WTC11 (cell line): ENCODE data around the gene ATP5F1D. TPM values are rescaled to one million over a fixed set of nuclear protein-coding genes. Genes with fewer than 3 reads are reported as not detected.
"Not testable (repeated sequence)": the region's sequence is repeated elsewhere in the genome, so short reads cannot be mapped to it uniquely, and the experiment has no call there.

Source experiments
- ATAC-seq: fragments of 200-7000 bp; cut with Tn5 transposase; 2 replicates; pipeline ENCODE4 v1.10.0; 2021; ENCODE audit warnings: mild to moderate bottlenecking, moderate library complexity
- CTCF ChIA-PET: fragments of 300-600 bp; sonication (Branson Sonifier 250); formaldehyde crosslinking; loops from one replicate; lab custom pipeline; 2021; ENCODE audit warnings: antibody characterized with exemption; lab: Charles Lee
- POLR2A ChIA-PET: fragments of 350-600 bp; sonication (Branson Sonifier 250); formaldehyde crosslinking; loops from one replicate; lab custom pipeline; 2021; ENCODE audit warnings: antibody characterized with exemption; lab: Charles Lee
- DNase-seq: peaks from one replicate; pipeline ENCODE4 v3.0.0; 2021; ENCODE audit warnings: low spot score
- H3K27ac Mint-ChIP-seq: 2 replicates; pipeline ENCODE4 v1.8.0; 2021; ENCODE audit warnings: mixed read lengths
- H3K27me3 Mint-ChIP-seq: 2 replicates; pipeline ENCODE4 v1.8.0; 2021; ENCODE audit warnings: low read depth, mild to moderate bottlenecking, moderate library complexity, mixed read lengths
- H3K36me3 Mint-ChIP-seq: 2 replicates; pipeline ENCODE4 v1.8.0; 2021; ENCODE audit warnings: mixed read lengths
- H3K4me1 Mint-ChIP-seq: 2 replicates; pipeline ENCODE4 v1.8.0; 2022; ENCODE audit warnings: mixed read lengths
- H3K4me3 Mint-ChIP-seq: 2 replicates; pipeline ENCODE4 v1.8.0; 2021; ENCODE audit warnings: mild to moderate bottlenecking, moderate library complexity, mixed read lengths
- H3K9me3 Mint-ChIP-seq: 2 replicates; pipeline ENCODE4 v1.8.0; 2021; ENCODE audit warnings: mixed read lengths
- ETV6 ChIP-seq: sonication (generic); formaldehyde crosslinking; IDR thresholded peaks from 2 replicates; pipeline ENCODE4 v1.8.1; 2022; ENCODE audit warnings: mild to moderate bottlenecking, missing genetic modification reagents
- OVOL2 ChIP-seq: fragments of 250-450 bp; sonication (Bioruptor Pico); IDR thresholded peaks from 2 replicates; pipeline ENCODE4 v1.9.0; 2021; ENCODE audit warnings: mild to moderate bottlenecking, borderline replicate concordance
- RORB ChIP-seq: fragments of 250-450 bp; sonication (Bioruptor Pico); IDR thresholded peaks from 2 replicates; pipeline ENCODE4 v1.9.0; 2021; ENCODE audit warnings: mild to moderate bottlenecking
- SP1 ChIP-seq: sonication (generic); formaldehyde crosslinking; conservative IDR thresholded peaks from 2 replicates; pipeline ENCODE4 v1.8.1; 2022; ENCODE audit warnings: missing genetic modification reagents
- ZNF121 ChIP-seq: sonication (generic); formaldehyde crosslinking; IDR thresholded peaks from 2 replicates; pipeline ENCODE4 v1.8.0; 2023; ENCODE audit warnings: missing genetic modification reagents
- ZNF317 ChIP-seq: sonication (generic); formaldehyde crosslinking; IDR thresholded peaks from 2 replicates; pipeline ENCODE4 v1.8.1; 2023; ENCODE audit warnings: low read depth, mild to moderate bottlenecking, moderate library complexity, missing genetic modification reagents, borderline replicate concordance
- ZNF671 ChIP-seq: fragments of 250-450 bp; sonication (Bioruptor Pico); IDR thresholded peaks from 2 replicates; pipeline ENCODE4 v1.8.0; 2021; ENCODE audit warnings: mild to moderate bottlenecking
- total RNA-seq: library from RNA; stranded (reverse); gene quantifications from 3 replicates; pipeline ENCODE4 v1.2.3, GENCODE V29; 2021
- TF ChIP-seq, protein P1 (sequence below): sonication (generic); formaldehyde crosslinking; IDR thresholded peaks from 2 replicates; pipeline ENCODE4 v1.8.1; 2023; ENCODE audit warnings: mild to moderate bottlenecking, moderate library complexity, missing genetic modification reagents
- TF ChIP-seq, protein P2 (sequence below): fragments of 250-450 bp; sonication (Bioruptor Pico); IDR thresholded peaks from 2 replicates; pipeline ENCODE4 v2.1.2; 2022; ENCODE audit warnings: mild to moderate bottlenecking, moderate library complexity
- TF ChIP-seq, protein P3 (sequence below): sonication (generic); formaldehyde crosslinking; IDR thresholded peaks from 2 replicates; pipeline ENCODE4 v1.8.0; 2022; ENCODE audit warnings: mild to moderate bottlenecking, missing genetic modification reagents
- TF ChIP-seq, protein P4 (sequence below): sonication (generic); formaldehyde crosslinking; IDR thresholded peaks from 2 replicates; pipeline ENCODE4 v1.8.1; 2022; ENCODE audit warnings: missing genetic modification reagents, borderline replicate concordance
- TF ChIP-seq, protein P5 (sequence below): fragments of 250-450 bp; sonication (Bioruptor Pico); conservative IDR thresholded peaks from 2 replicates; pipeline ENCODE4 v1.9.0; 2021; ENCODE audit warnings: mild to moderate bottlenecking
- TF ChIP-seq, protein P6 (sequence below): fragments of 250-450 bp; sonication (Bioruptor Pico); IDR thresholded peaks from 2 replicates; pipeline ENCODE4 v1.9.0; 2021; ENCODE audit warnings: moderate library complexity, mild to moderate bottlenecking, inconsistent platforms, borderline replicate concordance
- TF ChIP-seq, protein P7 (sequence below): sonication (generic); formaldehyde crosslinking; IDR thresholded peaks from 2 replicates; pipeline ENCODE4 v1.8.1; 2022; ENCODE audit warnings: low read depth, mild to moderate bottlenecking, moderate library complexity, missing genetic modification reagents, borderline replicate concordance

ATP5F1D gene
- total RNA-seq, 1 experiment from 2014 or later, result 277 TPM

DNA sequence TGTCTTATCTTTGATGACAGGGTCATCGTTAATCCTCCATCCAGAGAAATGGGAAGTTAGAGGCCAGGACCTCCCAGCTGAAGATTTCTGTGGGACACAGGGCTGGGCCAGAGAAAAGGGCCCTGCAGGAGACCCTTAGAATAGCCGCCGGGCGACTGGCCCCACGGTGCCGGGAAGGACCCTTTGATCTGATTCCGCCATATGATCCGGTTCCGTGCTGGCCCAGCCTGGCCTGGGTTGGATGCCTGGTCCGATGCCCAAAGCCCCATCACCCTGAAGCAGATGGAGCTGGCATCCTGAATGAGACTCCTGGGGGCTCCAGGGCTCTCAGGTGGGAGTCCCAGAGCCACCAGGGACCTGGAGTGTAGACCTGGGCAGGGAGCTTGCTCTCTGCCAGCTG lies 42.0 kb upstream of the ATP5F1D start:
- no peak overlapping the region for H3K4me3 Mint-ChIP-seq
- POLR2A ChIA-PET, result no interaction called here
- ATAC-seq (no peak), DNase-seq (no peak)
- peaks cover 2% of the 10 kb centered on the region; the same call in 1 of the 2 replicates for H3K4me1 Mint-ChIP-seq
- H3K27ac Mint-ChIP-seq, result no peak overlapping the region
- H3K9me3 Mint-ChIP-seq, result no peaks in the 10 kb centered on the region
- H3K36me3 Mint-ChIP-seq, result no peaks in the 10 kb centered on the region
- CTCF ChIA-PET, result interaction anchor here (0.7 to 1.8 kb wide), 4 partner anchors 19 to 731 kb away, joined by 3 to 8 read pairs (median 4); no protein-coding TSS in a partner anchor
- H3K27me3 Mint-ChIP-seq, result 0 out of 2 replicates have a peak, but pooled peaks cover 3% of the 10 kb centered on the region
- TF ChIP-seq ETV6 (no peak), SP1 (no peak), ZNF317 (CRISPR knock-in tag) (no peak), OVOL2 (CRISPR knock-in tag) (no peak), RORB (CRISPR knock-in tag) (no peak), ZNF121 (CRISPR knock-in tag) (no peak), ZNF671 (CRISPR knock-in tag) (no peak)
- TF ChIP-seq, protein P1, sequence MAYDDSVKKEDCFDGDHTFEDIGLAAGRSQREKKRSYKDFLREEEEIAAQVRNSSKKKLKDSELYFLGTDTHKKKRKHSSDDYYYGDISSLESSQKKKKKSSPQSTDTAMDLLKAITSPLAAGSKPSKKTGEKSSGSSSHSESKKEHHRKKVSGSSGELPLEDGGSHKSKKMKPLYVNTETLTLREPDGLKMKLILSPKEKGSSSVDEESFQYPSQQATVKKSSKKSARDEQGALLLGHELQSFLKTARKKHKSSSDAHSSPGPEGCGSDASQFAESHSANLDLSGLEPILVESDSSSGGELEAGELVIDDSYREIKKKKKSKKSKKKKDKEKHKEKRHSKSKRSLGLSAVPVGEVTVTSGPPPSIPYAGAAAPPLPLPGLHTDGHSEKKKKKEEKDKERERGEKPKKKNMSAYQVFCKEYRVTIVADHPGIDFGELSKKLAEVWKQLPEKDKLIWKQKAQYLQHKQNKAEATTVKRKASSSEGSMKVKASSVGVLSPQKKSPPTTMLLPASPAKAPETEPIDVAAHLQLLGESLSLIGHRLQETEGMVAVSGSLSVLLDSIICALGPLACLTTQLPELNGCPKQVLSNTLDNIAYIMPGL, result no peak
- TF ChIP-seq, protein P2, sequence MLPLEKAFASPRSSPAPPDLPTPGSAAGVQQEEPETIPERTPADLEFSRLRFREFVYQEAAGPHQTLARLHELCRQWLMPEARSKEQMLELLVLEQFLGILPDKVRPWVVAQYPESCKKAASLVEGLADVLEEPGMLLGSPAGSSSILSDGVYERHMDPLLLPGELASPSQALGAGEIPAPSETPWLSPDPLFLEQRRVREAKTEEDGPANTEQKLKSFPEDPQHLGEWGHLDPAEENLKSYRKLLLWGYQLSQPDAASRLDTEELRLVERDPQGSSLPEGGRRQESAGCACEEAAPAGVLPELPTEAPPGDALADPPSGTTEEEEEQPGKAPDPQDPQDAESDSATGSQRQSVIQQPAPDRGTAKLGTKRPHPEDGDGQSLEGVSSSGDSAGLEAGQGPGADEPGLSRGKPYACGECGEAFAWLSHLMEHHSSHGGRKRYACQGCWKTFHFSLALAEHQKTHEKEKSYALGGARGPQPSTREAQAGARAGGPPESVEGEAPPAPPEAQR (CRISPR knock-in tag), result no peak
- TF ChIP-seq, protein P3, sequence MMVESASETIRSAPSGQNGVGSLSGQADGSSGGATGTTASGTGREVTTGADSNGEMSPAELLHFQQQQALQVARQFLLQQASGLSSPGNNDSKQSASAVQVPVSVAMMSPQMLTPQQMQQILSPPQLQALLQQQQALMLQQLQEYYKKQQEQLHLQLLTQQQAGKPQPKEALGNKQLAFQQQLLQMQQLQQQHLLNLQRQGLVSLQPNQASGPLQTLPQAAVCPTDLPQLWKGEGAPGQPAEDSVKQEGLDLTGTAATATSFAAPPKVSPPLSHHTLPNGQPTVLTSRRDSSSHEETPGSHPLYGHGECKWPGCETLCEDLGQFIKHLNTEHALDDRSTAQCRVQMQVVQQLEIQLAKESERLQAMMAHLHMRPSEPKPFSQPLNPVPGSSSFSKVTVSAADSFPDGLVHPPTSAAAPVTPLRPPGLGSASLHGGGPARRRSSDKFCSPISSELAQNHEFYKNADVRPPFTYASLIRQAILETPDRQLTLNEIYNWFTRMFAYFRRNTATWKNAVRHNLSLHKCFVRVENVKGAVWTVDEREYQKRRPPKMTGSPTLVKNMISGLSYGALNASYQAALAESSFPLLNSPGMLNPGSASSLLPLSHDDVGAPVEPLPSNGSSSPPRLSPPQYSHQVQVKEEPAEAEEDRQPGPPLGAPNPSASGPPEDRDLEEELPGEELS (CRISPR knock-in tag), result no peak
- TF ChIP-seq, protein P4, sequence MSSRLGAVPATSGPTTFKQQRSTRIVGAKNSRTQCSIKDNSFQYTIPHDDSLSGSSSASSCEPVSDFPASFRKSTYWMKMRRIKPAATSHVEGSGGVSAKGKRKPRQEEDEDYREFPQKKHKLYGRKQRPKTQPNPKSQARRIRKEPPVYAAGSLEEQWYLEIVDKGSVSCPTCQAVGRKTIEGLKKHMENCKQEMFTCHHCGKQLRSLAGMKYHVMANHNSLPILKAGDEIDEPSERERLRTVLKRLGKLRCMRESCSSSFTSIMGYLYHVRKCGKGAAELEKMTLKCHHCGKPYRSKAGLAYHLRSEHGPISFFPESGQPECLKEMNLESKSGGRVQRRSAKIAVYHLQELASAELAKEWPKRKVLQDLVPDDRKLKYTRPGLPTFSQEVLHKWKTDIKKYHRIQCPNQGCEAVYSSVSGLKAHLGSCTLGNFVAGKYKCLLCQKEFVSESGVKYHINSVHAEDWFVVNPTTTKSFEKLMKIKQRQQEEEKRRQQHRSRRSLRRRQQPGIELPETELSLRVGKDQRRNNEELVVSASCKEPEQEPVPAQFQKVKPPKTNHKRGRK (CRISPR knock-in tag), result no peak
- TF ChIP-seq, protein P5, sequence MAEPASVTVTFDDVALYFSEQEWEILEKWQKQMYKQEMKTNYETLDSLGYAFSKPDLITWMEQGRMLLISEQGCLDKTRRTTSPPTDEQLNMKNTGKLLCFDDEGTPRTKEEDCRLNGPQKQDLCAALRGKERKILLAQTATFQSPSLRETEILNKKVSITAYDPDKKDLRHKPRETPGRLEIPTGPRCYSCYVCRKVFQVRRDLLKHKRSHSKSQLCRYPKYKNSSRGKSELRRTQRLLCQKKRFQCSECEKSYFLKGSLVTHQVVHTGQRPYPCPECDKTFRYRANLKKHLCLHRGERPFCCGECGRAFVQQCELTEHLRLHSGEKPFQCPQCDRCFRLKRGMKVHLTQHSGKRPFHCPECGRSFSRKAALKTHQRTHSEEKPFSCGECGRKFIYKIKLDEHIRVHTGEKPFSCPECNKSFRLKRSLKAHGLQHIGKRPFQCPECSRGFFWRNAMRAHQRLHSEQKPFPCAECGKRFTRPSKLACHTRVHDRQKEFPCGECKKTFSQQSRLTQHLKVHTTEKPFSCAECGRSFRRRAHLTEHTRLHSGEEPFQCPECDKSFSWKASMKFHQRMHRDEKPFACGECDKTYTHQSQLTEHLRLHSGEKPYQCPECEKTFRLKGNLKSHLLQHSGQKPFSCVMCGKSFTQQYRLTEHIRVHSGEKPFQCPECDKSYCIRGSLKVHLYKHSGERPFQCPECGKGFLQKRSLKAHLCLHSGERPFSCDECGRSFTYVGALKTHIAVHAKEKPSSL (CRISPR knock-in tag), result no peak
- TF ChIP-seq, protein P6, sequence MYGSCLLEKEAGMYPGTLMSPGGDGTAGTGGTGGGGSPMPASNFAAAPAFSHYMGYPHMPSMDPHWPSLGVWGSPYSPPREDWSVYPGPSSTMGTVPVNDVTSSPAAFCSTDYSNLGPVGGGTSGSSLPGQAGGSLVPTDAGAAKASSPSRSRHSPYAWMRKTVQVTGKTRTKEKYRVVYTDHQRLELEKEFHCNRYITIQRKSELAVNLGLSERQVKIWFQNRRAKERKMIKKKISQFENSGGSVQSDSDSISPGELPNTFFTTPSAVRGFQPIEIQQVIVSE (CRISPR knock-in tag), result no peak
- TF ChIP-seq, protein P7, sequence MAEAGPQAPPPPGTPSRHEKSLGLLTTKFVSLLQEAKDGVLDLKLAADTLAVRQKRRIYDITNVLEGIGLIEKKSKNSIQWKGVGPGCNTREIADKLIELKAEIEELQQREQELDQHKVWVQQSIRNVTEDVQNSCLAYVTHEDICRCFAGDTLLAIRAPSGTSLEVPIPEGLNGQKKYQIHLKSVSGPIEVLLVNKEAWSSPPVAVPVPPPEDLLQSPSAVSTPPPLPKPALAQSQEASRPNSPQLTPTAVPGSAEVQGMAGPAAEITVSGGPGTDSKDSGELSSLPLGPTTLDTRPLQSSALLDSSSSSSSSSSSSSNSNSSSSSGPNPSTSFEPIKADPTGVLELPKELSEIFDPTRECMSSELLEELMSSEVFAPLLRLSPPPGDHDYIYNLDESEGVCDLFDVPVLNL, result no peak

DNA sequence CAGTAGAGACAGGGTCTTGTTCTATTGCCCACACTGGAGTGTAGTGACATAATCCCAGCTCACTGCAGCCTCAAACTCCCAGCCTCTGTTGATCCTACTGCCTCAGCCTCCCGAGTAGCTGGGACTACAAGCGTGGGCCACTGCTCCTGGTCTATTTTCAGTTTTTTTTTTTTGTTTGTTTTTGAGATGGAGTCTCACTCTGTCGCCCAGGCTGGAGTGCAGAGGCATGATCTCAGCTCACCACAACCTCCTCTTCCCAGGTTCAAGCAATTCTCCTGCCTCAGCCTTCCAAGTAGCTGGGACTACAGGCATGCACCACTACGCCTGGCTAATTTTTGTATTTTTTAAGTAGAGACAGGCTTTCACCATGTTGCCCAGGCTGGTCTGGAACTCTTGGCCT lies 40.9 kb upstream of the ATP5F1D start:
- H3K27me3 Mint-ChIP-seq, H3K9me3 Mint-ChIP-seq, H3K36me3 Mint-ChIP-seq, H3K27ac Mint-ChIP-seq, H3K4me3 Mint-ChIP-seq, ATAC-seq, H3K4me1 Mint-ChIP-seq, DNase-seq, POLR2A ChIA-PET: not testable (repeated sequence)
- CTCF ChIA-PET, result interaction anchor here (0.6 to 1.3 kb wide), 4 partner anchors 27 to 118 kb away, joined by 3 read pairs; no protein-coding TSS in a partner anchor
